Sciatic nerve (tissue), 2 donors: ENCODE data around the gene KRT3. TPM values are rescaled to one million over a fixed set of nuclear protein-coding genes. Genes with fewer than 3 reads are reported as not detected.

ENCODE experiments used
- ATAC-seq: fragments of 200-7000 bp; cut with Tn5 transposase; one replicate; pipeline ENCODE4 v1.9.1; 2020; ENCODE audit warnings: mild to moderate bottlenecking, moderate library complexity
- DNase-seq: peaks from one replicate; pipeline ENCODE4 v3.0.0-alpha.2; 2020; ENCODE audit warnings: low spot score
- intact Hi-C: fragments of 100-400 bp; cut with DNase I; formaldehyde crosslinking; loops from one replicate; pipeline ENCODE4 v1.14.2; 2022
- total RNA-seq: library from RNA; stranded (reverse); fragmentation: NEBNext Ultra II Directional; extraction: Animal tissue kit (Norgen Biotek cat#: 25700); gene quantifications from one replicate; pipeline ENCODE4 v1.2.1, GENCODE V29; 2021
- donor health status: DM: no; HTN: no; CAD: no.
- donor health status: DM: no; HTN: no; CAD: no.

Gene KRT3
- total RNA-seq, result not detected

GRCh38 chr12:52795694-52796428 lies at the start of gene KRT3:
KRT3 (minus strand) TSS chr12:52796117; CDS start chr12:52796042, 75 bp downstream.
- DNase-seq, result no peak
- no peak for ATAC-seq
- intact Hi-C loops, result loop anchor here (2.0 kb wide), 1 partner anchor 101 kb away; no protein-coding TSS in a partner anchor

GRCh38 chr12:52844386-52844785 lies 48.5 kb upstream of the KRT3 start:
- DNase-seq (no peak), ATAC-seq (no peak)
- intact Hi-C loops, result no loop called here

DNA sequence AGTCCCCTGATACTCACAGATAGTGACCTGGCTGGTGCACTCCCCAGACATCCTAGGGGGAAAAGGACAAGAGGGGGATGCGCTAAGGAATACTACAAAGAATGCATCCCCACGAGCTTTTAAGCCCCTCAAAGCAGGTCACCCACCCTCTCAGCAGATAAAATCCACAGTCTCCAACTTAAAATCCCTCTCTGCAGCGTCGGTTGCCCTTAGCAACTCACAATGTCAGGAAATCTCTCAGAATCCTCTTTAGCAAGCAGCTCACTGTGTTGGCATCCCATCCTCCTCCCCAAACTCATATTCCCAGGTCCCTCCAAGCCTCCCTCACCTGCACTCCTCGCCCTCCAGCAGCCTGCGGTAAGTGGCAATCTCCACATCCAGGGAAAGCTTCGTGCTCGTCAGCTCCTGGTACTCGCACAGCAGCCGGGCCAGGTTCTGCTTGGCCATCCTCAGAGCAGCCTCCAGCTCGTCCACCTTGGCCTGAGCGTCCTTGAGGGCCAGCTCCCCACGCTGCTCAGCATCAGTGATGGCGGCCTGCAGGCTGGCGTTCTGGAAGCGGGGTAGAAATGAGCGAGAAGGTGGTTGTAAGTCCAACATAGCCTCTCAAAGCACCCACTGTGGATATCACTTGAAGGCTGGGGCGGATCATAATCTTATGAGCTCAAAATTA lies 43.7 kb upstream of the KRT3 start:
- no peak for ATAC-seq
- DNase-seq, result no peak
- intact Hi-C loops, result no loop called here

DNA sequence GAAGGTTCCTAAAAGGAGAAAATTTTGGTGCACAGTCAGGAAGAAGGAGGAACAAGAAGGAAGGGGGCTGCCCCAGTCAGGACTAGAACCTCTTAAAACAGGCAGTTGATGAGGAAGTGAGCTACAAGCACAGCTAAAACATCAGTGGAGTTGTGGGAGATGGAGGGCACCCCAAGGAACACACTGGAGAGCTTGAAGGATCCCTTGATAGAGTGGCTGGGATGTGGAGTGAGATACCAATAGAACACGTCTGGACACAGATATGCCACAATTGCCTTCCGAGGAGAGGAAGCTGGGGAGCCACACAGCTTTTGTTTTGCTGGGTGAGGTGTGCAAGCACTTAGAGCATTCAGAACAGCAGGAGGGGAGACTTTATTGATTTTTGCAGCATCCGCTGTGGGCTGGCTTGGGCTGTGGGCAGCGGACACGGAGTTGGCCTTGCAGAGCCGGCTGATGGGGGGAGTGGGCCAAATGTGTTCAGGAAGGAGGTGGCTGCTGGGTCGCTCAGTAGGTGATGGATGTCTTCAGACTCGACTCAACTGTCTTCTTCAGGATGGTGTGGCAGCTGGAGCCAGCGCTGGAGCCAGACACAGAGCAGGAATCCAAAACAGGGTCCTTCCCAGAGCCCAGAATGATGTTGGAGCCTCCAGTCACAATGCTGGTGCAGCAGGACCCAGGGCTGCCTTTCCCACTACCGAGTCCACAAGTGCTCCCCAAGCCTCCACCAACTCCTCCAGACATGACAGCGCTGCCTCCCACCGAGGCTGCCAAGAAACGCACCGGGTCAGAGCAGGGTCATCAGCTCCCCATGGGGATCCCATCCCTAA lies 42.9 kb upstream of the KRT3 start:
- DNase-seq (no peak), ATAC-seq (no peak)
- intact Hi-C loops, result no loop called here

GRCh38 chr12:52837781-52838608 lies 42.1 kb upstream of the KRT3 start:
- intact Hi-C loops, result no loop called here
- no peak for ATAC-seq
- DNase-seq, result no peak

DNA sequence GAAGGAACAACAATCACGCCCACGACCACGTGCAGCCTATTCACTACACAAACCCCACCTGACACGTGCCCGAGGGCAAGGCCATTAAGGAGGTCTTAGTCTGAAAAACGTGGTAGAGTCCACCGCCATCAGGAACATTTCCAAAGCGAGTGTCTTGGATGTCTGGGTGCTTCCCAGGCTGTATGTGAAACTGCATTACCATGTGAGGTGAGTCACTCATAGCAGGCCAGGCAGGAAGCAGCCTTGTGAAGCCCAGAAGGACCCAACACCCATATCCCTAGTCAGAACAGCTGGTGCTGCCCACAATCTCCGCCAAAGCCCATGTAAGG lies 41.5 kb upstream of the KRT3 start:
- no peak for ATAC-seq
- intact Hi-C loops, result no loop called here
- no peak for DNase-seq

DNA sequence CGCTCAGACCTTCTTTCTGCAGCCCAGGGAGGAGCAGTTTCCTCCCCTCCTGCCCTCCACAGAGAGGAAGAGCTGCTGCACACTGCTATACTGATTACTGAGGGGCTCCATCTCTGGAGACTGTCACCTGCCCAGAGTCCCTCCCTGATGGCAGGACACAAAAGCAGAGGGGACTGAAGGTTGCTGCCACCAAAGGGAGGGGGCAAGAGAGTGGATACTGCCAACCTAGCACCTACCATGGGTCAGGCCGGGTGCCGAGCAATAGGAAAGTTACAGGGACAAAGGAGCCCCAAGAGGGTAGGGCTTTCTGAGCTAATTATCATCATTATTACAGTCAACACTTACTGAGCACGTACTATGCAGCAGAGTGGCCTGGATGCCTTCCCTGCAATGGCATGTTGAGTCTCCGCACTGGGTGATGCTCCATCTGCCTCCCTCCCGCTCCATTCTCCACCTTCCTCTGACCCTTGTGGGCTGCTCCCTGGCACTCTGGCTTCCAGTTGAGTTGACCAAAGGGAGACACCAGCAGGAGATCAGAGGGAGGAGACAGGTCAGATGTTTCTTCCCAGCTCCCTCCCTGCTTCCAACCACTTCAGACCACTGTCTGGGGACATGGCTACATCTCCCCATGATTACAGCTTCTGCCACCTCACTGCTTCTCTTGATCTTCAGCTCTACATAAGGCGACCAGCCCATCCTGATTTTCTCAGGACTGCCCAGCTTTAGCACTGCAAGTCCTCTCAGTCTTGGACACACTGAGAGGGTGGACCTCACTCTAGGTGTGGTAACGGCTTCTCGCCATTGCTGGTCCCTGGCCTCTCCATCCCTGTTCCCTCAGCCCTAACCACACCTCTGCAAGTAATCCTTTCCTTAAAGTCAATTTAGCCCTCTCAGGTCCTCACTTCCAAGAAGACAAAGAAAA lies 40.8 kb upstream of the KRT3 start:
- no peak for ATAC-seq
- intact Hi-C loops, result no loop called here
- no peak for DNase-seq

GRCh38 chr12:52836042-52836466 lies 40.1 kb upstream of the KRT3 start:
- no peak for DNase-seq
- intact Hi-C loops, result no loop called here
- no peak for ATAC-seq

GRCh38 chr12:52835271-52836041 lies 39.5 kb upstream of the KRT3 start:
- intact Hi-C loops, result no loop called here
- no peak for DNase-seq
- ATAC-seq, result no peak

DNA sequence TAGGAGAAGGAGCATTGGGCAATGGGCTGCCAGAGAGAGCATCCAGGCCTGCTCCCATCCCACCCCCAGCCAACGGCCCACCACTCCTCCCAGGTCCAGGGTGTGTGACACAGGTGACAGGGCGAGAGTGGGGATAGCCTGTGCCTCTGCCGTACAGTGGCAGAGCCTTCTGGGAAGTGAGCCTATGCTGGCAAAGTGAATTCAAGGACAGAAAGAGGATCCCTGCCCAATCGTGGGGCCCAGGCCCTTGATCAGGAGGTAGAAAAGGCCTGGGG lies 38.7 kb upstream of the KRT3 start:
- intact Hi-C loops, result no loop called here
- no peak for DNase-seq
- ATAC-seq, result no peak

GRCh38 chr12:52833922-52834726 lies 38.2 kb upstream of the KRT3 start, which contains the start of gene KRT79:
KRT79 (minus strand) TSS chr12:52834311; CDS start chr12:52834260, 51 bp downstream.
- no peak for ATAC-seq
- no peak for DNase-seq
- intact Hi-C loops, result no loop called here

DNA sequence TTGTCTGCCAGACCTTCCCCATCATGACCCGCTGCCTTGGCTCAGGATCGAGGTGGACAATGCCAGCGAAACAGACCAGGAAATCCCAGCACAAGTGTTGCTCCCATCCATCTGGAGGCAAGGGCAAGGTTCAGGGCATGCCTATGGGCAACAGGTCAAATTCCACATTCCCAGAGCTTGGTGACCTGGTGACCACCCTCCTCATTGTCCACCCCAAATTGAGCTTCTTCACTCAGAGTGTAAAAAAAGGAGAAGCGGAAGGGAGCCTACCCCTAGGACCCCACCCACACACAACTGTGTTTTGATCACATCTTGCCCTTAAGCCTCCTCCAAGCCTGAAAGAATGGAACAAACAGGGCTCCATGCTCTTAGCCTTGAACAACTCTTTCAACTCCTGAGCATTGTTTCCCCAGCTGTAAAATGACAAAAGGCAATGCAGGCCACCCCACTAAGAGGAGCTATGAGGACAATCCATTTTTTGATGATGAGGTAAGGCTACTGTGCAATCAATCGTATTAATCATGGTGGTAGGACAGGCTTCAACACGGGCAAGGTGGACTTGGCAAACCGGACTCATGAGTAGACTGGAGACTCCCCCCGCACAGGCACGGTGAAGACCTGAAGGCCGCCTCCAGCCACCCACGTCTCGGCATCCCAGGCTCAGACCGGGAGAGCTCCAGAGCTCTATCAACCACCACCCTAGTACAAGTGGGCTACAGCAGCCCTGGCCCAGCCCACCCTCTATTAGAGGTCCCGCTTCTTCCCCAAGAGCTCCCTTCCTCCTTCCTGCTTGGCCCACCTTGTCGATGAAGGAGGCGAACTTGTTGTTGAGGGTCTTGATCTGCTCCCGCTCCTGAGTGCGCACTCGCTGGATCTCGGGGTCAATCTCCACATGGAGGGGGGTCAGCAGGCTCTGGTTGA lies 37.3 kb upstream of the KRT3 start:
- no peak for ATAC-seq
- intact Hi-C loops, result no loop called here
- no peak for DNase-seq

GRCh38 chr12:52832451-52832850 lies 36.5 kb upstream of the KRT3 start:
- intact Hi-C loops, result no loop called here
- DNase-seq (no peak), ATAC-seq (no peak)

DNA sequence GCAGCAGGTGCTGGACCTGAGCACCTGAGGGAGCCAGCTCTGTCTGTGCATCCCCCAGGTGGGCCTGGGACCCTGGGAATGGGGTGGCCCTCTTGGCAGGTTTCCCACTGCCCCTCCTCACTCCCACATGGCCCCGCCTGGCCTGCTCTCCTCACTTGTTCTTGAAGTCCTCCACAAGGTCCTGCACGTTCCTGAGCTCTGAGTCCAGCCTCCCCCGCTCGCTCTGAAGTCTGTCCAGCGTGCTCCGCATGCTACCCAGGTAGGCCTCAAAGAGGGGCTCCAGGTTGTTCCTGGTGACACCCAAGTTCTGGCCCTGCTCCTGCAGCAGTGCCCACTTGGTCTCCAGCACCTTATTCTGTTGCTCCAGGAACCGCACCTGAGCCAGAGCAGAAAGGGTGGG lies 35.3 kb upstream of the KRT3 start:
- no peak for ATAC-seq

DNA sequence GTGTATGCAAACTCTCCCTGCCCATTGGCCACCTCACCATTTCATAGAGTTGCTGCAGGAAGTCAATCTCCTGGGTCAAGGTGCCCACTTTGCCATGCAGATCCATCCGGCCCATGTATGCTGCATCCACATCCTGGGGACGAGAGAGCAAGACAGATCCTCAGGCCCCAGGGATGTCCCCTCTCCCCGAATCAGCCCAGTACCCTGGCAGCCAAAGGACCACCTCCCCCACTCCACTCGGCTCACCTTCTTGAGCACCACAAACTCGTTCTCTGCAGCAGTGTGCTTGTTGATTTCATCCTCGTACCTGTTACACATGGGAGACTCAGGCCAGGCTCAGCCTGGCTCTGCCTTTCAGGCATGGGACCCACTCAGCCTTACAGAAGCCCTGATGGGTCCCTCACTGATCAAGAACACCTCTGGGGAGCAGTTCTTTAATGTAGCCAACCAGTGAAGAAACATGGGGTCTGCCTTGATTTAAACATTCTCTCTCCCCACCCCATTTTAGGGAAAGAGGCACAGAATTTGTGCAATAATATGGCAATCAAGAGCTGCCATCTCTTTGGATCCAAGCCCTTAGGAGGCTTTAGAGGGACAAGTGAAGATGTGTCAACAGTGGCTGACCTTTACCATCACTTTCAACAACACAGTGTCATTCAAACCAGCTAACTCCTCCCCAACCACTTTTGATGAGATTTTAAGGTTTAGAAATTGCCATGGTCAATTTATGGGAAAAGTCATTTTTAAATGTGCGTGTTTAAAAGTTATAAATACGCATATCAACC lies 34.3 kb upstream of the KRT3 start:
- intact Hi-C loops, result no loop called here
- ATAC-seq (no peak), DNase-seq (no peak)

More for the DNA sequence above, 35.3 kb upstream of the KRT3 start:
- intact Hi-C loops, result no loop called here
- no peak for DNase-seq
